GM19193 (cell line): ENCODE measurements around the gene BIRC3.

Experiments
- POLR2A ChIP-seq: IDR thresholded peaks from 4 replicates; pipeline ENCODE4 v1.6.1; 2011; ENCODE audit not compliant: insufficient read depth, insufficient read length; ENCODE audit errors: extremely low read depth

The BIRC3 gene

GRCh38 chr11:102375720-102376399 is 58.6 kb downstream of the BIRC3 start:
- TF ChIP-seq POLR2A: no peak

- no peak for TF ChIP-seq POLR2A
Observed at GRCh38 chr11:102377891-102378290, 60.6 kb downstream of the BIRC3 start.

GRCh38 chr11:102378818-102379217 is 61.5 kb downstream of the BIRC3 start:
- TF ChIP-seq POLR2A: no peak

- TF ChIP-seq POLR2A: no peak
Observed at GRCh38 chr11:102382384-102382783, 65.1 kb downstream of the BIRC3 start.

- TF ChIP-seq POLR2A: no peak
Observed at GRCh38 chr11:102383839-102384238, 66.6 kb downstream of the BIRC3 start.

- no peak for TF ChIP-seq POLR2A
Observed at GRCh38 chr11:102384419-102385079, 67.3 kb downstream of the BIRC3 start.

GRCh38 chr11:102385085-102386007 is 68.1 kb downstream of the BIRC3 start:
- no peak for TF ChIP-seq POLR2A

- no peak for TF ChIP-seq POLR2A
Observed at GRCh38 chr11:102386136-102386734, 69.0 kb downstream of the BIRC3 start.

GRCh38 chr11:102387043-102387781 is 69.9 kb downstream of the BIRC3 start:
- no peak for TF ChIP-seq POLR2A
